Heart left ventricle (tissue), 13 donors: Measurements from ENCODE around the gene ULK4.

Experiments
- CTCF ChIP-seq, 12 donors: fragments of 200-600 bp; sonication (generic) in 4 of 12; IDR thresholded peaks; one replicate each; pipeline versions ENCODE4 v1.5.0 to v1.8.0; 2018 to 2022; ENCODE audit warnings: antibody characterized with exemption in 12 of 12, mild to moderate bottlenecking in 5 of 12
- POLR2A ChIP-seq, 2 donors: fragments of 450-650 bp; IDR thresholded peaks; one replicate each; pipeline ENCODE4 v1.6.1; 2017; ENCODE audit warnings: antibody characterized with exemption in 2 of 2, mild to moderate bottlenecking in 2 of 2, moderate library complexity in 2 of 2
- donor health status: ischemic (EF 13 %, LVEDD 7.1; RV severe dilation, severe dysfunction).
- donor health status: DM: no; HTN: yes; CAD: no.
- donor health status: DM: no; HTN: no; CAD: no.
- donor health status: ischemic (EF 25% LVEDD 6.9; RV normal size, moderate dysfunction).
- donor health status: ischemic (EF 25% LVEDD 5.7; RV mildly dilated, moderate dysfunction).
- donor health status: ischemic (EF 35%, LVEDD 5.7; RV mildly dilated, moderate dysfunction).
- donor health status: nonischemic (EF 11% LVEDD 7.7; RV severe dilation, severe dysfunction).
- donor health status: DM: yes; HTN: yes; CAD: no.
- donor health status: PGD.
- donor health status: ischemic (EF 29% LVEDD 5.4; RV normal size, mild dysfunction).
- donor health status: nonischemic (EF 23%, LVEDD 6.1; RV moderate dilation, normal function).

GRCh38 chr3:41464401-41464800, 497.5 kb downstream of the ULK4 start:
- no peak for TF ChIP-seq CTCF (IDR thresholded peaks at IDR 0.05)
- TF ChIP-seq POLR2A (IDR thresholded peaks at IDR 0.05) = no peak
